SK-N-SH (cell line): ENCODE data around the gene KCNN1. TPM values are rescaled to one million over a fixed set of nuclear protein-coding genes. Genes with fewer than 3 reads are reported as not detected.

ENCODE experiments used
- CTCF ChIA-PET: fragments of 300-600, 350-600 bp; formaldehyde crosslinking; extraction: SDS; loops from one replicate; lab custom pipeline; 2021; lab: Yijun Ruan, JAX
- POLR2A ChIA-PET: fragments of 350-600 bp; sonication (Branson Sonifier 250); formaldehyde crosslinking; extraction: SDS; loops from one replicate; lab custom pipeline; 2020; ENCODE audit warnings: antibody characterized with exemption, inconsistent platforms; lab: Yijun Ruan, JAX
- DNase-seq: peaks from one replicate; pipeline ENCODE4 v3.0.0; 2012
- H2AFZ ChIP-seq: fragments of 200-600 bp; sonication (generic); 2 replicates; pipeline ENCODE4 v1.8.1; 2016; ENCODE audit warnings: antibody characterized with exemption, mild to moderate bottlenecking, low read depth
- H3F3A ChIP-seq: fragments of 200-600 bp; sonication (generic); replicated peaks from 2 replicates; pipeline ENCODE3; 2016; ENCODE audit warnings: antibody characterized with exemption, mild to moderate bottlenecking; ENCODE audit not compliant: insufficient read depth
- H3K27ac ChIP-seq, 2 experiments: fragments of 200-500 bp in 1 of 2; fragments of 200-600 bp in 1 of 2; sonication (Bioruptor generic) in 1 of 2; sonication (generic), shearing (Covaris generic) in 1 of 2; 2 replicates each; pipeline versions ENCODE4 v1.5.1 to v1.6.1; 2014 to 2016; ENCODE audit warnings: low read depth in 2 of 2, inconsistent platforms in 1 of 2, low read length in 1 of 2, mild to moderate bottlenecking in 1 of 2, mixed read lengths in 1 of 2
- H3K27me3 ChIP-seq: fragments of 200-600 bp; sonication (generic), shearing (Covaris generic); 2 replicates; pipeline ENCODE4 v1.6.1; 2016; ENCODE audit warnings: mixed run types; ENCODE audit not compliant: insufficient read depth
- H3K36me3 ChIP-seq, 2 experiments: fragments of 200-500 bp in 1 of 2; fragments of 200-600 bp in 1 of 2; sonication (Bioruptor generic) in 1 of 2; sonication (generic) in 1 of 2; replicated peaks in 1 of 2; 2 replicates each; pipeline versions ENCODE3 to v1.5.1; 2014 to 2016; ENCODE audit warnings: low read length in 1 of 2, mild to moderate bottlenecking in 1 of 2; ENCODE audit not compliant: insufficient read depth in 2 of 2, control insufficient read depth in 1 of 2
- H3K4me1 ChIP-seq, 2 experiments: fragments of 200-500 bp in 1 of 2; fragments of 200-600 bp in 1 of 2; sonication (Bioruptor generic) in 1 of 2; sonication (generic), shearing (Covaris generic) in 1 of 2; 2 replicates each; pipeline versions ENCODE4 v1.5.1 to v1.6.1; 2014 to 2016; ENCODE audit warnings: low read depth in 1 of 2, low read length in 1 of 2, mixed run types in 1 of 2; ENCODE audit not compliant: insufficient read depth in 2 of 2, control insufficient read depth in 1 of 2
- H3K4me2 ChIP-seq: fragments of 200-600 bp; sonication (generic), shearing (Covaris generic); 2 replicates; pipeline ENCODE4 v1.6.1; 2017; ENCODE audit warnings: mixed run types
- H3K4me3 ChIP-seq, 2 experiments: fragments of 200-500 bp in 1 of 2; fragments of 200-600 bp in 1 of 2; sonication (Bioruptor generic) in 1 of 2; sonication (generic), shearing (Covaris generic) in 1 of 2; 2 replicates each; pipeline versions ENCODE4 v1.5.1 to v1.8.1; 2014 to 2016; ENCODE audit warnings: low read depth in 2 of 2, inconsistent platforms in 1 of 2, low read length in 1 of 2, mild to moderate bottlenecking in 1 of 2, mixed read lengths in 1 of 2, moderate library complexity in 1 of 2
- H3K79me2 ChIP-seq: fragments of 200-600 bp; sonication (generic); 2 replicates; pipeline ENCODE4 v1.8.1; 2017; ENCODE audit warnings: mild to moderate bottlenecking; ENCODE audit not compliant: insufficient read depth
- H3K9ac ChIP-seq: fragments of 200-600 bp; sonication (generic); 2 replicates; pipeline ENCODE4 v1.6.1; 2017; ENCODE audit warnings: mixed run types
- H3K9me2 ChIP-seq: fragments of 200-600 bp; sonication (generic); 2 replicates; pipeline ENCODE4 v1.6.1; 2017; ENCODE audit warnings: mixed run types
- H3K9me3 ChIP-seq: fragments of 200-600 bp; sonication (generic); 2 replicates; pipeline ENCODE4 v1.6.1; 2017; ENCODE audit warnings: mixed run types, mild to moderate bottlenecking, moderate library complexity
- H4K20me1 ChIP-seq: fragments of 200-600 bp; sonication (generic); 2 replicates; pipeline ENCODE4 v1.6.1; 2017; ENCODE audit warnings: mild to moderate bottlenecking, mixed run types; ENCODE audit not compliant: insufficient read depth
- CHD2 ChIP-seq: fragments of 150-350 bp; IDR thresholded peaks from 2 replicates; pipeline ENCODE4 v1.6.1; 2018; ENCODE audit warnings: low read length; ENCODE audit not compliant: partially characterized antibody
- EP300 ChIP-seq, 2 experiments: IDR thresholded peaks; 2 replicates each; pipeline versions ENCODE4 v1.4.0 to v1.6.1; 2012; ENCODE audit warnings: borderline replicate concordance in 1 of 2, low read depth in 1 of 2, low read length in 1 of 2
- FOSL2 ChIP-seq: IDR thresholded peaks from 2 replicates; pipeline ENCODE4 v1.4.0; 2012; ENCODE audit warnings: low read depth, mild to moderate bottlenecking, moderate library complexity, borderline replicate concordance
- FOXJ3 ChIP-seq: sonication (generic); formaldehyde crosslinking; IDR thresholded peaks from 2 replicates; pipeline ENCODE4 v1.5.1; 2020; ENCODE audit warnings: mild to moderate bottlenecking, missing genetic modification reagents
- FOXM1 ChIP-seq: IDR thresholded peaks from 2 replicates; pipeline ENCODE4 v1.4.0; 2012; ENCODE audit warnings: low read depth, mild to moderate bottlenecking
- IRF3 ChIP-seq: fragments of 150-350 bp; IDR thresholded peaks from 2 replicates; pipeline ENCODE4 v1.6.1; 2016; ENCODE audit warnings: mild to moderate bottlenecking, low read depth, low read length
- JUND ChIP-seq: IDR thresholded peaks from 2 replicates; pipeline ENCODE4 v1.4.0; 2012
- MXI1 ChIP-seq: IDR thresholded peaks from 2 replicates; pipeline ENCODE4 v1.6.1; 2012; ENCODE audit warnings: mild to moderate bottlenecking, low read depth, low read length, improper control_type of control experiment
- NRF1 ChIP-seq: IDR thresholded peaks from 2 replicates; pipeline ENCODE4 v1.6.1; 2012; ENCODE audit warnings: low read depth, mild to moderate bottlenecking, low read length
- POLR2AphosphoS5 ChIP-seq: IDR thresholded peaks from 2 replicates; pipeline ENCODE4 v1.6.1; 2012; ENCODE audit warnings: low read depth, low read length
- RCOR1 ChIP-seq: fragments of 150-350 bp; IDR thresholded peaks from 2 replicates; pipeline ENCODE4 v1.6.1; 2017; ENCODE audit warnings: antibody characterized with exemption, low read length
- RXRA ChIP-seq: IDR thresholded peaks from 2 replicates; pipeline ENCODE4 v1.4.0; 2012; ENCODE audit warnings: low read depth, mild to moderate bottlenecking, borderline replicate concordance
- TEAD4 ChIP-seq: IDR thresholded peaks from 2 replicates; pipeline ENCODE4 v1.4.0; 2012; ENCODE audit warnings: mild to moderate bottlenecking, borderline replicate concordance; ENCODE audit not compliant: insufficient read depth
- WGBS: methylation state at CpG from one replicate; pipeline ENCODE4 v1.1.6; 2017; ENCODE audit warnings: low lambda C conversion rate; 5-methylcytosine and 5-hydroxymethylcytosine counted together
- polyA plus RNA-seq, 3 experiments: library from polyadenylated mRNA; depleted of rRNA; stranded (reverse); fragments of >200 nt; gene quantifications; 2 replicates each; pipeline ENCODE4 v1.2.3, GENCODE V29; 2012
- TF ChIP-seq, protein P1 (sequence below): IDR thresholded peaks from 2 replicates; pipeline ENCODE4; 2012
- TF ChIP-seq, protein P2 (sequence below): IDR thresholded peaks from 2 replicates; pipeline ENCODE4 v1.4.0; 2012; ENCODE audit warnings: low read depth, borderline replicate concordance
- TF ChIP-seq, protein P3 (sequence below): fragments of 200-600 bp; sonication (generic); IDR thresholded peaks from 2 replicates; pipeline ENCODE4 v1.6.1; 2017; ENCODE audit warnings: antibody characterized with exemption, mild to moderate bottlenecking, moderate library complexity

Gene KCNN1
- polyA plus RNA-seq, 1 of the 3 experiments (the other 2 are of a cell fraction), result 3.6 TPM

GRCh38 chr19:18023622-18024251 lies 56.8 kb downstream of the KCNN1 start:
- Histone ChIP-seq H4K20me1 (no peaks in the 10 kb centered on the region), H3K9me2 (no peaks in the 10 kb centered on the region), H3K27ac (no peak overlapping the region), H3K4me3 (no peak overlapping the region)
- no peak for DNase-seq
- TF ChIP-seq TEAD4, result no peak
- no peak for TF ChIP-seq NRF1
- TF ChIP-seq POLR2AphosphoS5, result no peak
- no peak for TF ChIP-seq CHD2
- TF ChIP-seq, protein P1, sequence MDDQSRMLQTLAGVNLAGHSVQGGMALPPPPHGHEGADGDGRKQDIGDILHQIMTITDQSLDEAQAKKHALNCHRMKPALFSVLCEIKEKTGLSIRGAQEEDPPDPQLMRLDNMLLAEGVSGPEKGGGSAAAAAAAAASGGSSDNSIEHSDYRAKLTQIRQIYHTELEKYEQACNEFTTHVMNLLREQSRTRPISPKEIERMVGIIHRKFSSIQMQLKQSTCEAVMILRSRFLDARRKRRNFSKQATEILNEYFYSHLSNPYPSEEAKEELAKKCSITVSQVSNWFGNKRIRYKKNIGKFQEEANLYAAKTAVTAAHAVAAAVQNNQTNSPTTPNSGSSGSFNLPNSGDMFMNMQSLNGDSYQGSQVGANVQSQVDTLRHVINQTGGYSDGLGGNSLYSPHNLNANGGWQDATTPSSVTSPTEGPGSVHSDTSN, result no peak
- no peak for TF ChIP-seq IRF3
- TF ChIP-seq RXRA, result no peak
- TF ChIP-seq, protein P2, sequence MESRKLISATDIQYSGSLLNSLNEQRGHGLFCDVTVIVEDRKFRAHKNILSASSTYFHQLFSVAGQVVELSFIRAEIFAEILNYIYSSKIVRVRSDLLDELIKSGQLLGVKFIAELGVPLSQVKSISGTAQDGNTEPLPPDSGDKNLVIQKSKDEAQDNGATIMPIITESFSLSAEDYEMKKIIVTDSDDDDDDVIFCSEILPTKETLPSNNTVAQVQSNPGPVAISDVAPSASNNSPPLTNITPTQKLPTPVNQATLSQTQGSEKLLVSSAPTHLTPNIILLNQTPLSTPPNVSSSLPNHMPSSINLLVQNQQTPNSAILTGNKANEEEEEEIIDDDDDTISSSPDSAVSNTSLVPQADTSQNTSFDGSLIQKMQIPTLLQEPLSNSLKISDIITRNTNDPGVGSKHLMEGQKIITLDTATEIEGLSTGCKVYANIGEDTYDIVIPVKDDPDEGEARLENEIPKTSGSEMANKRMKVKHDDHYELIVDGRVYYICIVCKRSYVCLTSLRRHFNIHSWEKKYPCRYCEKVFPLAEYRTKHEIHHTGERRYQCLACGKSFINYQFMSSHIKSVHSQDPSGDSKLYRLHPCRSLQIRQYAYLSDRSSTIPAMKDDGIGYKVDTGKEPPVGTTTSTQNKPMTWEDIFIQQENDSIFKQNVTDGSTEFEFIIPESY, result no peak
- no peak for TF ChIP-seq JUND
- no peak for TF ChIP-seq MXI1
- TF ChIP-seq FOXM1, result no peak
- no peak for TF ChIP-seq EP300 (IDR thresholded peaks at IDR 0.05; ENCODE audit: borderline replicate concordance in 1 of 2, low read depth in 1 of 2, low read length in 1 of 2)
- no peak for TF ChIP-seq FOXJ3 (CRISPR knock-in tag)
- TF ChIP-seq, all 33 proteins: peak for 0
- Histone ChIP-seq H3K4me2 (no peak overlapping the region), H3K4me1 (peaks cover 10 to 16% of the 10 kb centered on the region in 2 experiments; a peak in 3 of 4 replicates), H3K9ac (no peak overlapping the region), H3K27me3 (no peaks in the 10 kb centered on the region), H3F3A (peaks cover 10% of the 10 kb centered on the region), H3K36me3 (no peaks in the 10 kb centered on the region), H3K9me3 (no peaks in the 10 kb centered on the region), H3K79me2 (no peaks in the 10 kb centered on the region), H2AFZ (no peak overlapping the region)
- ChIA-PET POLR2A (no interaction called here), CTCF (interaction anchor here (1.2 to 1.4 kb wide), 2 partner anchors 16 to 35 kb away, joined by 4 read pairs; no protein-coding TSS in a partner anchor)
- WGBS, result 98% methylated on average over 10 of the region's 23 CpGs

DNA sequence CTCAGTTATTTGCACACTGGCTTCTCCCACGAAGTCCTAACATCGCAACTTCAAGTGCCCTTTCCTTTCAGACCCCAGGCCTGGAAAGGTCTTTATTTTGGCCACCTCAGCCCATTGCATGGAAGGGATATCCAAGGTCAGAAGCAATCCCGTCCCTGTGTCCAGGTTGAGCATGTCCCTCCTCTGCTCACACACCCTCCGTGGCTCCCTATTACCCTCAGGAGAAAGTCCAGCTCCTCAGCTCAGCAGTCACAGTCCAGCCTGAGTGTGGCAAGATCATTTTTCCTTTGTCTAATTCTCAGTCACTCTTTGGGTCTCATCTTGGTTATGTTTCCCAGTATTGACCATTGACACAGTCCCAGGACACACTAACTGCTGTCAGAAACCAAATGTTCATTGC lies 60.2 kb downstream of the KCNN1 start:
- DNase-seq, result no peak
- WGBS, result 77% methylated on average over 3 of the region's 4 CpGs
- no peak overlapping the region for H3K9ac ChIP-seq
- no peaks in the 10 kb centered on the region for H3K9me3 ChIP-seq
- CTCF ChIA-PET, result interaction anchor here (0.6 to 1.4 kb wide), 3 partner anchors 20 to 83 kb away, joined by 3 to 4 read pairs (median 3); partner anchors contain the start of gene ARRDC2
- H3F3A ChIP-seq, result peaks cover 3% of the 10 kb centered on the region
- H3K27me3 ChIP-seq, result no peaks in the 10 kb centered on the region
- H3K4me2 ChIP-seq, result no peak overlapping the region
- no peaks in the 10 kb centered on the region for H3K36me3 ChIP-seq
- peaks cover 7 to 9% of the 10 kb centered on the region in 2 experiments; a peak in 3 of 4 replicates for H3K4me1 ChIP-seq
- no peak overlapping the region for H3K4me3 ChIP-seq
- no peaks in the 10 kb centered on the region for H4K20me1 ChIP-seq
- TF ChIP-seq NRF1, result no peak
- no peak for TF ChIP-seq FOXM1
- TF ChIP-seq FOSL2, result no peak
- TF ChIP-seq RCOR1, result no peak
- TF ChIP-seq, protein P3, sequence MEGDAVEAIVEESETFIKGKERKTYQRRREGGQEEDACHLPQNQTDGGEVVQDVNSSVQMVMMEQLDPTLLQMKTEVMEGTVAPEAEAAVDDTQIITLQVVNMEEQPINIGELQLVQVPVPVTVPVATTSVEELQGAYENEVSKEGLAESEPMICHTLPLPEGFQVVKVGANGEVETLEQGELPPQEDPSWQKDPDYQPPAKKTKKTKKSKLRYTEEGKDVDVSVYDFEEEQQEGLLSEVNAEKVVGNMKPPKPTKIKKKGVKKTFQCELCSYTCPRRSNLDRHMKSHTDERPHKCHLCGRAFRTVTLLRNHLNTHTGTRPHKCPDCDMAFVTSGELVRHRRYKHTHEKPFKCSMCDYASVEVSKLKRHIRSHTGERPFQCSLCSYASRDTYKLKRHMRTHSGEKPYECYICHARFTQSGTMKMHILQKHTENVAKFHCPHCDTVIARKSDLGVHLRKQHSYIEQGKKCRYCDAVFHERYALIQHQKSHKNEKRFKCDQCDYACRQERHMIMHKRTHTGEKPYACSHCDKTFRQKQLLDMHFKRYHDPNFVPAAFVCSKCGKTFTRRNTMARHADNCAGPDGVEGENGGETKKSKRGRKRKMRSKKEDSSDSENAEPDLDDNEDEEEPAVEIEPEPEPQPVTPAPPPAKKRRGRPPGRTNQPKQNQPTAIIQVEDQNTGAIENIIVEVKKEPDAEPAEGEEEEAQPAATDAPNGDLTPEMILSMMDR, result no peak
- POLR2A ChIA-PET, result no interaction called here
- H3K79me2 ChIP-seq, result no peaks in the 10 kb centered on the region
- H3K27ac ChIP-seq, result no peak overlapping the region
- H3K9me2 ChIP-seq, result no peaks in the 10 kb centered on the region
- H2AFZ ChIP-seq, result no peak overlapping the region
